SJCRH30 (cell line): ENCODE measurements around the gene VEGFC. TPM values are rescaled to one million over a fixed set of nuclear protein-coding genes. Genes with fewer than 3 reads are reported as not detected.

ENCODE experiments used
- DNase-seq, 2 experiments: peaks; one replicate each; pipeline ENCODE4 v3.0.0-alpha.2; 2015 to 2020
- H3K27ac ChIP-seq: fragments of 250-450 bp; sonication (Bioruptor Pico); 2 replicates; pipeline ENCODE4 v1.5.1; 2020; ENCODE audit warnings: mild to moderate bottlenecking, moderate library complexity
- H3K27me3 ChIP-seq: fragments of 250-450 bp; sonication (Bioruptor Pico); 2 replicates; pipeline ENCODE4 v1.5.1; 2020; ENCODE audit warnings: mild to moderate bottlenecking, moderate library complexity
- H3K36me3 ChIP-seq: fragments of 250-450 bp; sonication (Bioruptor Pico); 2 replicates; pipeline ENCODE4 v1.5.1; 2020; ENCODE audit warnings: mild to moderate bottlenecking, moderate library complexity
- H3K4me1 ChIP-seq: fragments of 250-450 bp; sonication (Bioruptor Pico); 2 replicates; pipeline ENCODE4 v1.5.1; 2020; ENCODE audit warnings: mild to moderate bottlenecking, moderate library complexity
- H3K4me3 ChIP-seq: fragments of 250-450 bp; sonication (Bioruptor Pico); 2 replicates; pipeline ENCODE4 v1.5.1; 2020; ENCODE audit warnings: mild to moderate bottlenecking, moderate library complexity
- H3K9me3 ChIP-seq: fragments of 250-450 bp; sonication (Bioruptor Pico); replicated peaks from 2 replicates; pipeline ENCODE4 v1.5.1; 2020; ENCODE audit warnings: mild to moderate bottlenecking, moderate library complexity
- total RNA-seq: library from RNA; depleted of rRNA; stranded (reverse); fragments of >200 nt; shearing (Covaris generic); gene quantifications from 2 replicates; pipeline ENCODE4 v1.2.3, GENCODE V29; 2014

VEGFC gene
- total RNA-seq, 1 experiment from 2014 or later, result 5.6 TPM

GRCh38 chr4:176653401-176654220 lies 139.1 kb downstream of the VEGFC start:
- Histone ChIP-seq H3K4me3 (no peak overlapping the region), H3K36me3 (no peaks in the 10 kb centered on the region), H3K27me3 (no peaks in the 10 kb centered on the region), H3K9me3 (no peaks in the 10 kb centered on the region), H3K27ac (no peak overlapping the region), H3K4me1 (no peaks in the 10 kb centered on the region)
- DNase-seq, result no peak

GRCh38 chr4:176646311-176646710 lies 146.4 kb downstream of the VEGFC start:
- Histone ChIP-seq H3K9me3 (no peaks in the 10 kb centered on the region), H3K4me1 (no peaks in the 10 kb centered on the region), H3K27me3 (no peaks in the 10 kb centered on the region), H3K36me3 (no peaks in the 10 kb centered on the region), H3K27ac (no peak overlapping the region), H3K4me3 (no peak overlapping the region)
- peak; percentile 13 to 46 for DNase-seq

- Histone ChIP-seq H3K27me3 (no peaks in the 10 kb centered on the region), H3K4me1 (no peaks in the 10 kb centered on the region), H3K4me3 (no peak overlapping the region), H3K36me3 (no peaks in the 10 kb centered on the region), H3K27ac (no peak overlapping the region), H3K9me3 (no peaks in the 10 kb centered on the region)
- no peak for DNase-seq
Observed at GRCh38 chr4:176645246-176645960, 147.3 kb downstream of the VEGFC start.

GRCh38 chr4:176642472-176642871 lies 150.2 kb downstream of the VEGFC start:
- no peaks in the 10 kb centered on the region for H3K27me3 ChIP-seq
- H3K9me3 ChIP-seq, result no peaks in the 10 kb centered on the region
- H3K4me3 ChIP-seq, result no peak overlapping the region
- H3K36me3 ChIP-seq, result no peaks in the 10 kb centered on the region
- no peak overlapping the region for H3K27ac ChIP-seq
- no peak for DNase-seq
- H3K4me1 ChIP-seq, result no peaks in the 10 kb centered on the region

- no peak for DNase-seq
- Histone ChIP-seq H3K36me3 (no peaks in the 10 kb centered on the region), H3K27ac (no peak overlapping the region), H3K4me1 (no peaks in the 10 kb centered on the region), H3K27me3 (no peaks in the 10 kb centered on the region), H3K4me3 (no peak overlapping the region), H3K9me3 (no peaks in the 10 kb centered on the region)
Observed at GRCh38 chr4:176641237-176641636, 151.5 kb downstream of the VEGFC start.

GRCh38 chr4:176638992-176639391 lies 153.7 kb downstream of the VEGFC start:
- no peak for DNase-seq
- Histone ChIP-seq H3K9me3 (no peaks in the 10 kb centered on the region), H3K27ac (no peak overlapping the region), H3K27me3 (no peaks in the 10 kb centered on the region), H3K4me1 (no peaks in the 10 kb centered on the region), H3K4me3 (no peak overlapping the region), H3K36me3 (no peaks in the 10 kb centered on the region)

- Histone ChIP-seq H3K36me3 (no peaks in the 10 kb centered on the region), H3K27me3 (no peaks in the 10 kb centered on the region), H3K27ac (no peak overlapping the region), H3K4me3 (no peak overlapping the region), H3K9me3 (no peaks in the 10 kb centered on the region), H3K4me1 (no peaks in the 10 kb centered on the region)
- no peak for DNase-seq
Observed at GRCh38 chr4:176636292-176636691, 156.4 kb downstream of the VEGFC start.

- H3K9me3 ChIP-seq, result no peaks in the 10 kb centered on the region
- peak in 1 of 2 experiments; percentile 28 for DNase-seq
- no peak overlapping the region for H3K27ac ChIP-seq
- no peaks in the 10 kb centered on the region for H3K36me3 ChIP-seq
- H3K4me3 ChIP-seq, result no peak overlapping the region
- H3K4me1 ChIP-seq, result no peaks in the 10 kb centered on the region
- no peaks in the 10 kb centered on the region for H3K27me3 ChIP-seq
Observed at GRCh38 chr4:176635372-176636261, 157.1 kb downstream of the VEGFC start.
